ENCODE measurements around the gene SCGB3A1.

GRCh38 chr5:180636016-180636402 is 44.7 kb upstream of the SCGB3A1 start:
- no peak for TF ChIP-seq CTCF (conservative IDR thresholded peaks at IDR 0.05)
- TF ChIP-seq ZFX (IDR thresholded peaks at IDR 0.05) = no peak

Measured in C4-2B (cell line).